Stimulated activated CD4-positive, alpha-beta T cell treated with anti-CD3 and anti-CD28 coated beads, Interleukin-2, amount 100 ng/mL, for 4 hours (primary cell): Measurements from ENCODE around the gene GATB.

Experiments
- DNase-seq: peaks from one replicate; pipeline ENCODE4 v3.0.0-alpha.2; 2020; ENCODE audit warnings: low read depth

The GATB gene

DNA sequence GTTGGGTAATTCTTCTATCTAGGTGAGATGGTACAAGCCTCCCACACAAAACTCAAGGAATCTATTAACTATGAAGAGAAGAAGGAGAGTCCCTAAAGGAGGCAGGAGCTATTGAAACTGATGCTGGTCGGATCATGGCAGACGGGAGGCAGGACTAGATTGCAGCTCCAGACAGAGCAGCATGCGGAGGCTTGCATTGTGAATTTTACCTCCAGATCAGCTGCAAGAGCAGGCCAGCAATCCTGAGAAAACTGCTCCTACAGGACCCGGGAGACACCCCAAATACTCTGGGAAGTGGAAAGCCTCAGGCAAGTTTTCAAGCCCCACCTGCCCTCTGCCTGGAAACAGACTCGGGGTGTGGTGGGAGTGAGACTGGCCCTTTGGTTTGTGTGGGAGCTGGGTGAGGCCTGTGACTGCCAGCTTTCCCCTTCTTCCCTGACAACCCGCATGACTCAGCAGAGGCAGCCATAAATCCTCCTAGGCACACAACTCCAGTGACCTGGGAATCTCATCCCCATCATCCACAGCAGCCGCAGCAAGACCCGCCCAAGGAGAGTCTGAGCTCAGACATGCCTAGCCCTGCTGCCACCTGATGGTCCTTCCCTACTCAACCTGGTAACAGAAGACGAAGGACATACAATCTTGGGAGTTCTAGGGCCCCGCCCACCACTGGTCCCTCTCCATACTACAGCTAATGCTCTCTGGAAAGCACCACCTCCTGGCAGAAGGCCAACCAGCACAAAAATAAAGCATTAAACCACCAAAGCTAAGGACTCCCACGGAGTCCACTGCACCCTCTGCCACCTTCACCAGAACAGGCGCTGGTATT, 30.9 kb downstream of the GATB start:
- DNase-seq, result no peak

DNA sequence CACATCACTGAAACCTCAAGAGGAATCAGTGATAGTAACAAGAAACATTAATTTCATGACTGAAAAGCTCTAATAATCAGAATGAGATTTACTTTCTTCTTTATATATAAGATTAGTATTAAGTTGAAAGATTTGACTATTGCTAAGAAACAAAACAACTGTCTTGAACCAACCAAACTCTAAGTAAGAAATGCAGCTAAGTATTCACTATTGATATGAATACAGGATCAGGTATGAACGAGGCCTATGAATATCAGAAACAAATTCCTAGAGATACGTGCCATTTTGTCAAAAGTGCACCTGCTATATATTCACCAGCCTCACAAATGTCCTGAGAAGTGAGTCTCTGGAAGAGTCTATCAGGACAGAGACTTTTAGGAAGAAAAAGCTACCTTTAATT, 32.1 kb downstream of the GATB start:
- DNase-seq, result no peak

- no peak for DNase-seq
Observed at GRCh38 chr4:151728006-151728405, 32.8 kb downstream of the GATB start.

GRCh38 chr4:151727365-151727764, 33.4 kb downstream of the GATB start:
- no peak for DNase-seq

DNA sequence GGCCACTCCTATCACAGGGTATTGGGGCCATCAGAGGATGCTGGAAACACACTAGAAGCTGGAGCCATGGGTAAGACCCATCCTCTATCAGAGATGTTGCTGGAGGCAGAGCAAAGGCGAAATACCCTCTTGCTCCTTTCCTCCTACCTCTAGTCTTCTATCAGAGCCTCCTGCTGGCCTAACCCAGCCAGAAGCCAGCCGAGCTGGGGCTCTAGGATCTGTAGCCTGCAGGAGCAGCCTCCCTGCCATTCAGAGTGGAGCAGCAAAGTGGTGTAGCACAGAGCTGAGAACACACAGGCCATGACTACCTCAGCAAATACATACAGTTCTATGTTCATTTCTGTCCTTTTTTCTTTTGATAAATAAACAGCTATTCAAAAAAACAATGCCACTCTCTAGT, 35.7 kb downstream of the GATB start:
- DNase-seq, result no peak

DNA sequence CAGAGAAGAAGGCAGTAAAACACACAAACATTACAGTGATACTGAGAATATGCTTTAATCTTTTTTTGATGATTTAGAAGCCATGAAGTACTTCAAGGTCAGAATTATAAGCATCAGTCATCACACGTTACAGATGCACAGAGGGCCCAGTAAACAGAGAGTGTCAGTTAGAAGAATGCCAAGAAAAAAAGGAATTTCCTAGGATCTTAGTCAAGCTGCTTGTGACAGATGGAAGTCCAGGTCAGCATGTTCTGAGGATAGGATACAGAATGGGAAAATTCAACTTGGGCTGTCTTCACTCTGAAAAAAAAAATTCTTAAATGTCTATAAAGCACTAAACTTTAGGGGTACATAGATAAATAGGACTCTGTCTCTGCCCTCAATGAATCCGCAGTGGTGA, 38.9 kb downstream of the GATB start:
- DNase-seq, result no peak

- no peak for DNase-seq
Observed at GRCh38 chr4:151721466-151721865, 39.3 kb downstream of the GATB start.

DNA sequence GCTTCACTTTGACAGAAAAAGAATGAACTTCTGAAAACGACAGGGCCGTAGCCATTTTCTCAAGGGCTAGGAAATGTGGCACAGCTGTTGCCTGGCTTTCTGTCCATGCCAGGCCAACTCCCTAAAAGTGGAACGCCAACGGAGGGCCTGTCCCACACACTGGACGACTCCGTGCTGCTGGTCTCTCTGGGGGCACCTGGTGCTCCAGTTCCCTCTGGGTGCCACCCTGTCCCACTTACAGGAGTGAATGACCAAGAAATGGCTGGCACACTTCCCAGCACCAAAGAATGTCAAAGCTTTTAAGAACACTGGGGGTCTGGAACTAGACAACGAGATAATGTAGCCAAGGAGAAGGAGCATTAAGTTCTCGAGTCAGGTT, 40.9 kb downstream of the GATB start:
- no peak for DNase-seq

DNA sequence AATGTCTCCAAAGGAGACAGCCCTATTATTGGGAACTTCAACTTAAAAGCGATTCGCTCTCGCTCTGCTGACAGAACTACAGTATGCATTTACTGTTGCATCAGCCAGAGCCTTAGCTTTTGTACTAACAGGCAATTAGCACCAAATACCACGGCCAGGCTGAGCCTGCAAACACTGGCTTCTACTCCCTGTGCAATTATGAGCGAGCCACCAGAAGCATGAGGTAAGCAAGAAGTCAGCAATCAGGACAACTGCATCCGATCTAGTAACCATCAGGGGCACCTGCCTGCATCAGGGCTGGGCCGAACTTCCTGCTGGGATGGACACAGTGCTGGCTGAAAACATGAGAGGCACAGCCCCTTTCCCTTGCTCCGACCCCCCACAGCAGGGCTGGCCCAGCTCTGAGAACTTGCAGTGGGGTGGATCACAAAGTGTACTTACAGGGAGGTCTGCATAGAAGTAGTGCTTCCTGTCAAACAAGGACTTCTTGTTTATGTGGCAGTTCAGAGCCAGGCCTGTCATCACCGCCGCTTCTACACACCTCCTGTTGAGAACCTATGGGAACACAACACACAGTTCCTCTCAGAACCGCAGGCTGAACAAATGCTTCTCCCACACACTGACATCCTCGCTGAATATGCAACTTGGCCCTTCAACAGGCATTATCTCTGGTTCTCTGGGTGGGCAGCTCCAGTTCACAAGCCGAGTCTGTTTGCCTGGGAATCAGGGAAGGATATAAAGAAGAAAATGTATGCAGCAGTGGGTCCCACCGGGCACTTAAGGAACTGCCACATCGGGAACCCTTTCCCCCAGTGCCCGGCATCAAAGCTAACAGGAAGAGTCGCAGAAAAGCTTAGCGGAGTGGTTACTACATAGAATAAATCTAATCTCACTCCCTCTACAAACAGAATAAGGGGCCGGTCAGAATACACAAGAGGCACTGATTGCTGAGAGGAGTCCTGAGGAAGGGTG, 41.5 kb downstream of the GATB start:
- no peak for DNase-seq

GRCh38 chr4:151717909-151718628, 42.7 kb downstream of the GATB start:
- DNase-seq, result no peak

DNA sequence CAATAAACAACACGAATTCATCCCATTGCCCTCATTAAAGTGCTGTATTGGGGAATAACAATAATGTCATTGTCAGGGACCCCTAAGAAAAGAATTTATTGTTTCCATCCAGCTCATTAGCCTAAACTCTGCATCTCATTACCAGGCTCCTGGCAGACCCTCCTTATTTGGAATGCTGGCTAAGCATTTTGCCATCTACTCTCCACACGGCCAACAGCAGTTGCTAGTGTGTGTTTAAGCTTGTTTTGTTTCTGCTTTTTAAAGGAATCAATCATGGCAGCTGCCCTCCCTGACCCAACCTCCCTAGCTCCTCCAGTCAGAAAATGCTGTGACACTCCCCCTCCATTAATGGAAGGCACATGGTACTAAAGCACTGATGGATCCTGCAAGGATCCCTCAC, 43.5 kb downstream of the GATB start:
- no peak for DNase-seq

GRCh38 chr4:151716324-151716723, 44.5 kb downstream of the GATB start:
- DNase-seq, result no peak

GRCh38 chr4:151715881-151716280, 44.9 kb downstream of the GATB start:
- DNase-seq, result no peak

DNA sequence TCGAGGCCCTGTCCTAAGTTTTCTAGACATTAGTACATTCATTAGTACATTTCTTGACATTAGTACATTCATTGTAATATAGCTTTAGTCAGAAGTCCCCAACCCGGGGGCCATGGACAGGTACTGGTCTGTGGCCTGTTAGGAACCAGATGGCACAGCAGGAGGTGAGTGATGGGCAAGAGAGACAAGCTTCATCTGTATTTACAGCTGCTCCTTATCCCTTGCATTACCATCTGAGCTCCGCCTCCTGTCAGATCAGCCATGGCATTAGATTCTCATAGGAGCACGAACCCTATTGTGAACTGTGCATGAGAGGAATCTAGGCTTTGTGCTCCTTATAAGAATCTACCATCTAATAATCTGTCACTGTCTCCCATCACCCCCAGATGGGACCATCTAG, 48.0 kb downstream of the GATB start:
- DNase-seq, result no peak

DNA sequence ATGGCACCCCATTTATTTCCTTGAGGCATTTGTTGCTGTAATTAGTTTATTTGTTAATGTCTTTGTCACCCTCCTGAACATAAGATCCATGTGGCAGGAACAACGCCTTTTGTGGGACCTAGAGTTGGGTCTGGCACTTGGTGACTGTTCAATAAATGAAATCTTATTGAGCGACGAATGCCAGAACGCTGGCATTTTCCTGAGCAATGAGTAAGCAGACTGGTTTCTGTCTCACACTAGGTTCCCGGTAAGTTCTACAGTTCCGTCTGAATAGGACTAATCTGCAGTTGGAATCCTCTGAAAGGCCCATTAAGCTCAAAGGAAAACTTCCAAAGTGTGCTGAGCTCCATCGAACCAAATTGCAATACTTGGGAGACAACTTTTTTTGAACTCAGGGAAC, 49.2 kb downstream of the GATB start:
- DNase-seq, result no peak

GRCh38 chr4:151709587-151709986, 51.2 kb downstream of the GATB start:
- no peak for DNase-seq

- no peak for DNase-seq
Observed at GRCh38 chr4:151709071-151709470, 51.7 kb downstream of the GATB start.

DNA sequence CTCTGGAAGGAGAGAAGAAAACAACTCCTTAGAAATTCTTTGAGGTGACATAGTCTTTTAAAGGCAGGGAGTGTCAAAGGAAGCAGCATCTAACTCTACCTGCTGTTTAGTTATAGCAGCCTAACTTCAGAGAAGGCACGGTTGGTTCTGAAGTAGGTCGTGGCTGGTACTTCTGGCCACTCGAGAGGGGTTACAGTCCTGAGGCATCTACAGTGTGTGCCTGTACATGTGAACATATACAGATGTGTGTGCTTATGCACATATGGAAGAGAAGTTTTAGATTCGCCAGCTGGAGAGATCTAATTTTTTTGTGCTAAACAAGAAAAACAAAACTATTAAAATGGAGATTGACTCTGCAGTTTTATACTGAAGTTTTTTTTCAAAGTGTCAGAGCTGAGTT, 52.7 kb downstream of the GATB start:
- DNase-seq, result no peak

GRCh38 chr4:151703401-151703800, 57.4 kb downstream of the GATB start:
- DNase-seq, result no peak

DNA sequence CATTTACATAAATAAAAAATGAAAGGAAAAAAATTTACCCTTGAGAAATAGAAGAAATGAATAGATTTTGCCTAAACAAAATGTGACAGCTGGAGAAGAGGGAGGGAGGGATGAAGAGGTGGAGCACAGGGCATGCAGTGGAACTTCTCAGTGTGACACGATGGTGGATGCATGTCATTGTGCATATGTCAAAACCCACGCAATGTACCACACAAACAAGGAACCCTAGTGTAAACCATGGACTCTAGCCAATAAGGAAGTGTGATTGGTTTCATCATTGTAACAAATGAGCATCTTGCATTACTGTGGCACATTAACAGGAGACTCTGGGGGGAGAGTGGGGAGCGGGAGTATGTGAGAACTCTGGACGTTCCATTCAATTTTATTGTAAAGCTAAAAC, 58.6 kb downstream of the GATB start:
- no peak for DNase-seq

GRCh38 chr4:151700566-151701316, 60.1 kb downstream of the GATB start:
- no peak for DNase-seq

GRCh38 chr4:151698213-151698612, 62.6 kb downstream of the GATB start:
- DNase-seq, result no peak
